Adrenal gland (tissue), 12 donors: Measurements from ENCODE around the gene GAS2L1. TPM values are rescaled to one million over a fixed set of nuclear protein-coding genes. Genes with fewer than 3 reads are reported as not detected.

ENCODE experiments used
- DNase-seq, 7 donors: peaks; one replicate each; pipeline ENCODE4 v3.0.0-alpha.2; 2019 to 2020
- H3K27ac ChIP-seq, 5 donors: fragments of 200-600 bp; sonication (generic) in 4 of 5; 1 replicate in 3 of 5; 2 replicates in 2 of 5; pipeline versions ENCODE4 v1.5.1 to v1.8.0; 2016 to 2020; ENCODE audit warnings: mild to moderate bottlenecking in 1 of 5
- H3K27me3 ChIP-seq: fragments of 200-600 bp; 2 replicates; pipeline ENCODE4 v1.8.0; 2021
- H3K36me3 ChIP-seq, 2 donors: fragments of 200-600 bp; replicated peaks in 1 of 2; 1 replicate in 1 of 2; 2 replicates in 1 of 2; pipeline versions ENCODE4 v1.5.1 to v1.8.0; 2018 to 2022
- H3K4me1 ChIP-seq, 2 donors: fragments of 200-600 bp; replicated peaks in 1 of 2; 1 replicate in 1 of 2; 2 replicates in 1 of 2; pipeline versions ENCODE4 v1.5.1 to v1.8.0; 2018 to 2021
- H3K4me3 ChIP-seq, 4 donors: fragments of 200-600 bp; sonication (generic) in 3 of 4; one replicate each; pipeline ENCODE4 v1.5.1; 2016 to 2018
- H3K9me3 ChIP-seq, 3 donors: fragments of 200-600 bp; sonication (generic) in 1 of 3; replicated peaks in 1 of 3; 1 replicate in 2 of 3; 2 replicates in 1 of 3; pipeline versions ENCODE4 v1.5.1 to v1.8.0; 2016 to 2021
- POLR2A ChIP-seq, 2 donors: fragments of 450-650 bp; IDR thresholded peaks; one replicate each; pipeline ENCODE4 v1.6.1; 2017; ENCODE audit warnings: antibody characterized with exemption in 2 of 2, mild to moderate bottlenecking in 2 of 2, moderate library complexity in 1 of 2
- WGBS, 4 donors: extraction: QIAGEN DNeasy Blood & Tissue Kit in 2 of 4; methylation state at CpG; one replicate each; pipeline versions ENCODE4 v1.1.5 to v1.1.7; 2013 to 2017; 5-methylcytosine and 5-hydroxymethylcytosine counted together
- intact Hi-C, 2 donors: fragments of 100-400 bp; cut with DNase I; formaldehyde crosslinking; loops; one replicate each; pipeline versions ENCODE4 v1.14.1 to v1.15.0; 2022 to 2023
- polyA plus RNA-seq, 3 donors: library from polyadenylated mRNA; stranded (reverse); fragments of 200-250 nt in 2 of 3; fragments of 350-450 nt in 1 of 3; fragmentation: Illumina TruSeq in 1 of 3; extraction: RNeasy Lipid Tissue Mini Kit (QIAGEN cat#74804) in 1 of 3; gene quantifications; one replicate each; pipeline ENCODE4 v1.2.3, GENCODE V29; 2013 to 2014
- total RNA-seq, 9 donors: library from RNA; depleted of rRNA in 4 of 9; stranded (reverse); fragments of >200 nt in 4 of 9; fragments of 120-200 nt in 1 of 9; fragmentation: NEBNext Ultra II Directional in 1 of 9; extraction: Animal tissue kit (Norgen Biotek cat#: 25700) in 1 of 9; gene quantifications; one replicate each; pipeline versions ENCODE4 v1.1.0 to v1.2.4, GENCODE V29; 2013 to 2023
- TF ChIP-seq, protein P1 (sequence below), 6 experiments: fragments of 450-650 bp in 4 of 6; fragments of 200-600 bp in 2 of 6; sonication (generic) in 1 of 6; IDR thresholded peaks; 1 replicate in 5 of 6; 2 replicates in 1 of 6; pipeline versions ENCODE4 v1.5.1 to v1.8.0; 2016 to 2021; ENCODE audit warnings: antibody characterized with exemption in 6 of 6, mild to moderate bottlenecking in 2 of 6, moderate library complexity in 1 of 6
- donor health status: healthy with polysubstance abuse.
- donor health status: Bipolar disorder and iron deficiency.
- donor health status: DM: yes; HTN: yes; CAD: no.
- donor health status: DM: no; HTN: no; CAD: no.
- donor health status: DM: no; HTN: no; CAD: no.
- donor health status: DM: yes; HTN: yes; CAD: no.

The GAS2L1 gene
- total and polyA plus RNA-seq, 12 donors, result 3.6 to 87.3 (median 40.4) TPM

DNA sequence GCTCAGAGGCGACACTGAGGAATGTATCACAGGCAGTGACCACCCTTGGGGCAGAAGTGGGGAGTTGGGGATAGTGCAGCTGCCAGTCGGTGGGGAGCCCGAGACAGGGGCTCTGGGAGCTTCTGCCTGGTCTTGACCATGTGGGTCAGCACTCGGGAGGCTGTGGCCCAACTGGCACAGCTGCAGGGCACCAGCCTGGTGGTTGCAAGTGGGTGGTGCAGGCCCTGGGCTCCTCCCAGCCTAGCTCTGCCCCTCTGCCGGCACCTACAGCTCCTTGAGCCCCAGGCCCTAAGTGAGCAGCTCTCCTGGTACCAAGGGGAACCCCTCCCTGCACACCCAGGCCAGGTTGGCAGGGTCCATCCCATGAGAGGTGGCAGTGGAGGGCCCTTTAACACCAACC lies 21.6 kb downstream of the GAS2L1 start:
- TF ChIP-seq, protein P1, sequence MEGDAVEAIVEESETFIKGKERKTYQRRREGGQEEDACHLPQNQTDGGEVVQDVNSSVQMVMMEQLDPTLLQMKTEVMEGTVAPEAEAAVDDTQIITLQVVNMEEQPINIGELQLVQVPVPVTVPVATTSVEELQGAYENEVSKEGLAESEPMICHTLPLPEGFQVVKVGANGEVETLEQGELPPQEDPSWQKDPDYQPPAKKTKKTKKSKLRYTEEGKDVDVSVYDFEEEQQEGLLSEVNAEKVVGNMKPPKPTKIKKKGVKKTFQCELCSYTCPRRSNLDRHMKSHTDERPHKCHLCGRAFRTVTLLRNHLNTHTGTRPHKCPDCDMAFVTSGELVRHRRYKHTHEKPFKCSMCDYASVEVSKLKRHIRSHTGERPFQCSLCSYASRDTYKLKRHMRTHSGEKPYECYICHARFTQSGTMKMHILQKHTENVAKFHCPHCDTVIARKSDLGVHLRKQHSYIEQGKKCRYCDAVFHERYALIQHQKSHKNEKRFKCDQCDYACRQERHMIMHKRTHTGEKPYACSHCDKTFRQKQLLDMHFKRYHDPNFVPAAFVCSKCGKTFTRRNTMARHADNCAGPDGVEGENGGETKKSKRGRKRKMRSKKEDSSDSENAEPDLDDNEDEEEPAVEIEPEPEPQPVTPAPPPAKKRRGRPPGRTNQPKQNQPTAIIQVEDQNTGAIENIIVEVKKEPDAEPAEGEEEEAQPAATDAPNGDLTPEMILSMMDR (IDR thresholded peaks at IDR 0.05), result no peak
- Histone ChIP-seq H3K27me3 (no peaks in the 10 kb centered on the region), H3K4me1 (peaks cover 11 to 20% of the 10 kb centered on the region in 2 donors), H3K27ac (no peak overlapping the region), H3K4me3 (no peak overlapping the region), H3K36me3 (peaks cover 0 to 51% of the 10 kb centered on the region in 2 donors), H3K9me3 (no peaks in the 10 kb centered on the region)
- intact Hi-C loops, result no loop called here
- no peak for DNase-seq
- 78 to 91% (median 85%) methylated on average over 2 to 5 of the region's 5 CpGs for WGBS, 4 donors

DNA sequence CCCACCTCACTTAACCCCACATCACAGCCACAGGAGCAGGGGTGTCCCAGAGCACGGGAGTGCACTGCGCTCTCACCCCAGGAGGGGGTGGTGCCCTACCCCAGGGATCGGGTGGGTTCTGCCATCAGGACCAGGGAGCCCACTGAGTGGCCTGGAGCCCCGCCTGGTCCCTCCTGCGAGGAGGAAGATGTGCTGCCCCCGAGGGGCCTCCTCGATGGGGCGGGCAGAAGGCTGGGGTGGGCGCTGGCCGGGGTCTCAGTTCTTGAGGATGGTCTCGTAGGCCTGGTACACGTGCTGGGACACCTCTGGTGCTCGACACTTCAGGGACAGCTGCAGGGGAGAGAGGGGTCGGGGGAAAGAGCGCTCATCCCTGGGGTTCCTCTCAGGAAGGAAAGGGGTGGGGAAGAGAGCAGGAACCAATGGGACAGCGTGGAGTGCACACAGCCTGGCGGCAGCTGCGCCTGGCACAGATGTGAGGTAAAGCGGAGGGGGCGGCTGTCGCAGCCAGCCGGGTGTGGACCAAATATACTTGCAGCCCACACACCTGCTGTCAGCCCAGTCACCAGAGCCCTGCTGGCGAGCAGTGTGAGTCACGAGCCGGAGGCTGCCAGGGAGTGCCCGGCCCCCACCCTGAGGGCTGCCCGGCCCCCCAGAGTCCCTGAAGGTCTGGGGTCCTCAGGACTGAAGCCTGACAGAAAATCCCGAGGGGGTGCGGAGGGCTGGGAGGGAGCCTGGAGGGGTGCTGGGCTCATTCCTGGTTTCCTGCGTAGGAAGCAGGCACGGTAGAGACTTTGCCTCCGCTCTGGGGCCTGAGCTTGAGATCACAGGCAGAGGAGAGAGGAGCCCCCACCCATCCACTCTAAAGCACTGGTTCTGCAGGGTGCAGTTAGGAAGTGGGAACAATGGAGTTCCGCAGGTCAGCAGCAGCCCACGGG lies 22.4 kb downstream of the GAS2L1 start:
- Histone ChIP-seq H3K9me3 (no peaks in the 10 kb centered on the region), H3K4me1 (peaks cover 11 to 20% of the 10 kb centered on the region in 2 donors), H3K27me3 (no peaks in the 10 kb centered on the region), H3K36me3 (peaks cover 0 to 57% of the 10 kb centered on the region in 2 donors), H3K27ac (no peak overlapping the region), H3K4me3 (no peak overlapping the region)
- WGBS, 4 donors, result 87 to 93% (median 88%) methylated on average over 17 to 34 of the region's 34 CpGs
- intact Hi-C loops, result no loop called here
- TF ChIP-seq, protein P1 (IDR thresholded peaks at IDR 0.05), result no peak
- TF ChIP-seq POLR2A (IDR thresholded peaks at IDR 0.05), result no peak
- DNase-seq, result peak in 1 of 7 donors; percentile 43

DNA sequence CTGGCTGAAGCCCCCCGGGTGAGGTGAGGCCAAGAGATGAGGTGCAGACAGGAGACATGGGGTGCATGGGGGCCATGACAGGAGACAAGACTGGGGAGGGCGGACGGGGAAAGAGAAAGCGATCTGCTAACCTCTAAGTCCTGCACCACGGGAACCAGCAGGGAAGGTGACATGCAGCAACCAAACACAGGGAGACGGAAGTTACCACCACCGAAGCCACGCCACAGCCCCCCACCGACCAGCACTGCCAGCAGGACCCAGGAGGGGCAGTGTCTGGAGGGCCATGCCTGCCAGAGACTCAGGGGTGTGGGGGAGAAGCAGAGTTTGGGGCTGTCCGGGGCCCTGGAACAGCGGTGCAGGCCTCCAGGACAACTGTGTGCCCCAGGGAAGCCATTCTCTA lies 23.1 kb downstream of the GAS2L1 start:
- H3K9me3 ChIP-seq, result no peaks in the 10 kb centered on the region
- DNase-seq, result no peak
- intact Hi-C loops, result no loop called here
- TF ChIP-seq, protein P1 (IDR thresholded peaks at IDR 0.05), result no peak
- no peak for TF ChIP-seq POLR2A (IDR thresholded peaks at IDR 0.05)
- H3K27ac ChIP-seq, result peak overlapping the region in 1 of 5 donors; percentile 88
- peaks cover 11 to 20% of the 10 kb centered on the region in 2 donors for H3K4me1 ChIP-seq
- H3K4me3 ChIP-seq, result no peak overlapping the region
- peaks cover 0 to 65% of the 10 kb centered on the region in 2 donors for H3K36me3 ChIP-seq
- 89 to 97% (median 92%) methylated on average over 5 to 11 of the region's 11 CpGs for WGBS, 4 donors
- H3K27me3 ChIP-seq, result no peaks in the 10 kb centered on the region

DNA sequence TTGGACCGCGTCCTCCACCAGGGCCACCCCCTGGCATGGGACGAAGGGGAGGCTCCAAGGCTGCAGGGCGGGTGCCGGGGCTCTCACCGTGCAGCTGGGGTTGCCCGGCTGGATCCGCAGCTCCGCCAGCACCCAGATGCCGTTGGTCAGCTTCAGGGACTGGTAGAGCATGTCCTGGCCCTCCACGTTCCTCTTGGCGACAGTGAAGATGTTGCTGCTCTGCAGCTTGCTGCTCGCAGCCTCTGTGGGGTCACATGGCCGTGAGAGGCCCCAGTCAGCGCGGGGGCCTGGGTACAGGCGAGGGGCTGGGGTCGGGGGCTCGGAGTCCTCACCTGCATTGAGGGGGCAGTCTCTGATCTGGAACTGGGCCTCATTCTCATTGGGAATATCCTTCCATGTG lies 23.8 kb downstream of the GAS2L1 start:
- 47 to 60% (median 52%) methylated on average over 3 to 19 of the region's 19 CpGs for WGBS, 4 donors
- no peak for TF ChIP-seq POLR2A (IDR thresholded peaks at IDR 0.05)
- TF ChIP-seq, protein P1 (IDR thresholded peaks at IDR 0.05), result no peak
- intact Hi-C loops, result no loop called here
- H3K36me3 ChIP-seq, result peaks cover 0 to 72% of the 10 kb centered on the region in 2 donors
- H3K4me1 ChIP-seq, result peaks cover 11 to 20% of the 10 kb centered on the region in 2 donors
- no peaks in the 10 kb centered on the region for H3K27me3 ChIP-seq
- DNase-seq, result no peak
- peak overlapping the region in 4 of 5 donors; percentile 24 to 88 (median 66) for H3K27ac ChIP-seq
- H3K9me3 ChIP-seq, result no peaks in the 10 kb centered on the region
- H3K4me3 ChIP-seq, result no peak overlapping the region
